Fibroblast of the aortic adventitia (primary cell): ENCODE results near the gene CALD1. TPM values are rescaled to one million over a fixed set of nuclear protein-coding genes. Genes with fewer than 3 reads are reported as not detected.
A peak's percentile ranks its signal among the peaks of the same experiment; 100 is the strongest.

Experiments
- DNase-seq: peaks from one replicate; pipeline ENCODE4 v3.0.0-alpha.2; 2010; ENCODE audit warnings: low read depth
- H3K4me3 ChIP-seq: 2 replicates; pipeline ENCODE4 v1.5.1; 2011; ENCODE audit warnings: low read depth, mild to moderate bottlenecking, control low read depth, low read length, moderate library complexity
- CTCF ChIP-seq: IDR thresholded peaks from 2 replicates; pipeline ENCODE4 v1.5.1; 2011; ENCODE audit warnings: mild to moderate bottlenecking, low read length, control low read depth, inconsistent platforms; ENCODE audit not compliant: insufficient read depth
- total RNA-seq: library from RNA; depleted of rRNA; stranded (reverse); fragments of >200 nt; gene quantifications from 2 replicates; pipeline ENCODE4 v1.2.3, GENCODE V29; 2012; ENCODE audit warnings: low replicate concordance

Gene CALD1
- total RNA-seq, 1 donor: 201 TPM

DNA sequence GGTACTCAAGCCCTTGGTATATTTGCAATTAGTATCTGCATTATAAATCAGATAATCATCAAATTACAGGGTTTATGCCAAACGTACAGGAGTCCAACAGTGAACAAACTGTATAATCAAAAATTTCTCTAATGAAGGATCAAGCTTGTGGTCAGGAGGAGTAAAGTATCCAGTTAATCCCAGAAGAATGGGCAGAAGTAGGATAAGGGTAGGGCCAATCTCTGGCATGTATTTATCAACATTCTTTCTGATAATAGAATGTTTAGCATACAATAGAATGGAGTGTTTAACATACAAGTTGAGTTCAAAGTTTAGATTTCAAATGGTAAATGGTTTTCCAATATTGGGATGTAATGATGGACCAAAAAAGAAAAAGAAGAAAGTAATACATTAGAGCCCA, 103.0 kb downstream of the CALD1 start:
- DNase-seq: no peak
- no peak for TF ChIP-seq CTCF
- H3K4me3 ChIP-seq: no peak overlapping the region

DNA sequence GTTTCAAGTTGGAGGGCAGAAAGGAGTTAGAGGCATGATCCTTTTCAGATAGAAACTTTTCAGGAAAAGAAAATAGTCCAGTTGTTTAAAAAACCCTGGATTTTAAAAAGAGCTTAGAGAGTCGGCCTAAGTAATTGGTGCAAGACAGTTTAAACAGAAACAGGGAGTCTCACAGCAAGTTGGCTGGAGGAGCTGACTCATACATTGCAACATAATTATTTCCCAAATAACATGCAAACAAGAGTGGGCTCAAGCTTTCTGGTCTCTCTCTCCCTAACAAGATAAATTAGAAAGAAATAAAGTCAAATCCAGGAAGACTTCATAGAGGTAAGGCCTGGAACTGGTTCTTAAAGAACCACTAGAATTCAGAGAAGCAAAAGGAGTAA, 106.5 kb downstream of the CALD1 start:
- H3K4me3 ChIP-seq: no peak overlapping the region
- peak; percentile 91 for DNase-seq
- no peak for TF ChIP-seq CTCF

- TF ChIP-seq CTCF: no peak
- peak; percentile 92 for DNase-seq
- H3K4me3 ChIP-seq: no peak overlapping the region
Observed at GRCh38 chr7:134886353-134887057, 107.1 kb downstream of the CALD1 start.

GRCh38 chr7:134887523-134887922, 108.1 kb downstream of the CALD1 start:
- DNase-seq: no peak
- no peak for TF ChIP-seq CTCF
- no peak overlapping the region for H3K4me3 ChIP-seq

GRCh38 chr7:134888141-134888740, 108.8 kb downstream of the CALD1 start:
- no peak for DNase-seq
- H3K4me3 ChIP-seq: no peak overlapping the region
- TF ChIP-seq CTCF: no peak

- H3K4me3 ChIP-seq: peak overlapping the region; percentile 73
- peak; percentile 60 for DNase-seq
- TF ChIP-seq CTCF: no peak
Observed at GRCh38 chr7:134890246-134891240, 111.1 kb downstream of the CALD1 start.
